Kidney epithelial cell (primary cell): Measurements from ENCODE around the gene THUMPD1. TPM values are rescaled to one million over a fixed set of nuclear protein-coding genes. Genes with fewer than 3 reads are reported as not detected.

Experiments
- DNase-seq: peaks from one replicate; pipeline ENCODE4 v3.0.0-alpha.2; 2010; ENCODE audit warnings: low read depth
- H3K27me3 ChIP-seq: 2 replicates; pipeline ENCODE4 v1.6.0; 2011; ENCODE audit warnings: low read length; ENCODE audit not compliant: control insufficient read depth, insufficient read depth
- H3K36me3 ChIP-seq: 2 replicates; pipeline ENCODE4 v1.5.1; 2011; ENCODE audit warnings: low read length; ENCODE audit not compliant: control insufficient read depth, insufficient read depth
- H3K4me3 ChIP-seq: 2 replicates; pipeline ENCODE4 v1.5.1; 2011; ENCODE audit warnings: low read depth, mild to moderate bottlenecking, control low read depth, low read length
- CTCF ChIP-seq: IDR thresholded peaks from 2 replicates; pipeline ENCODE4 v1.5.1; 2011; ENCODE audit warnings: mild to moderate bottlenecking, moderate library complexity, low read length, control low read depth, inconsistent platforms; ENCODE audit not compliant: insufficient read depth, poor library complexity, severe bottlenecking
- total RNA-seq: library from RNA; depleted of rRNA; stranded (reverse); fragments of >200 nt; gene quantifications from 2 replicates; pipeline ENCODE4 v1.2.3, GENCODE V29; 2015

Gene THUMPD1, protein sequence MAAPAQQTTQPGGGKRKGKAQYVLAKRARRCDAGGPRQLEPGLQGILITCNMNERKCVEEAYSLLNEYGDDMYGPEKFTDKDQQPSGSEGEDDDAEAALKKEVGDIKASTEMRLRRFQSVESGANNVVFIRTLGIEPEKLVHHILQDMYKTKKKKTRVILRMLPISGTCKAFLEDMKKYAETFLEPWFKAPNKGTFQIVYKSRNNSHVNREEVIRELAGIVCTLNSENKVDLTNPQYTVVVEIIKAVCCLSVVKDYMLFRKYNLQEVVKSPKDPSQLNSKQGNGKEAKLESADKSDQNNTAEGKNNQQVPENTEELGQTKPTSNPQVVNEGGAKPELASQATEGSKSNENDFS
- 70.8 and 92.0 TPM in 2 replicates for total RNA-seq

GRCh38 chr16:20741554-20742285 is at the start of gene THUMPD1:
Gene THUMPD1 (minus strand): TSS chr16:20741818. CDS start chr16:20741739, 79 bp downstream.
- H3K27me3 ChIP-seq: no peaks in the 10 kb centered on the region
- DNase-seq: peak; percentile 83
- no peaks in the 10 kb centered on the region for H3K36me3 ChIP-seq
- peak within 1 kb of the TSS; percentile 98 for H3K4me3 ChIP-seq
- TF ChIP-seq CTCF: peak; percentile 22

DNA sequence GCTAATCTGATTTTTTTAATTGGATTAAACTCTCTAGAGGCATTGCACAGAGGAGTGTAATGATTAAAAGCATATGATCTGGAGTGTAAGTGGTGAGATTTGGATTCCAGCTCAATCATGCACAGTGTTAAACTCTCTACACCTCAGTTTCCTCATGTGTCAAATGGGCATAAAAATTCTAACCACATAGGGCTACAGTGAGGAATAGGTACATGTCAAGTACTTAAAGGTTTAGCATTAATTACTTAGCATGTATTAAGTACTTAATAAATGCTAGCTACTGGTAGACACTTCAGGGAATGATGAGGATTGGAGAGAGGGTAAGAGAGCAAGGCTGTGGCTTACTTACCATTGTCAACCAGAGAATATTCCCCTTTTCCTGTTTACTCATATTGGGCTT is 47.5 kb upstream of the THUMPD1 start:
- no peak for DNase-seq
- Histone ChIP-seq H3K27me3 (no peaks in the 10 kb centered on the region), H3K4me3 (no peak overlapping the region), H3K36me3 (no peaks in the 10 kb centered on the region)
- TF ChIP-seq CTCF: no peak

DNA sequence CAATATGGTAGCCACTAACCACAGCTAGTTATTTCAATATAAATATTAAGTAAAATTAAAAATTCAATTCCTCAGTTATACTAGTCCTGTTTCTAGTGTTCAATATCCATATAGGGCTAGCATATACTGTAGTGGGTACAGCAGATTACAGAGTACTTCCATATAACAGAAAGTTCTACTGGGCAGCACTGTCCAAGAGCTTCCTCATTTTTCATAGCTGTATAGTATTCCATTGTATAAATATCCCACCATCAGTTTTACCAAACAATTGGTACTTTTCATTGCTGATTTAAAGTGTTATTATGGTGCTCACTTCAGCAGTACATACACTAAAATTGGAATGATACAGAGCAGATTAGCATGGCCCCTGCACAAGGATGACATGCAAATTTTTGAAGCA is 42.6 kb upstream of the THUMPD1 start:
- H3K36me3 ChIP-seq: no peaks in the 10 kb centered on the region
- no peaks in the 10 kb centered on the region for H3K27me3 ChIP-seq
- no peak for TF ChIP-seq CTCF
- no peak for DNase-seq
- H3K4me3 ChIP-seq: no peak overlapping the region

GRCh38 chr16:20782470-20782869 is 40.9 kb upstream of the THUMPD1 start:
- Histone ChIP-seq H3K27me3 (no peaks in the 10 kb centered on the region), H3K36me3 (no peaks in the 10 kb centered on the region), H3K4me3 (no peak overlapping the region)
- TF ChIP-seq CTCF: no peak
- no peak for DNase-seq

DNA sequence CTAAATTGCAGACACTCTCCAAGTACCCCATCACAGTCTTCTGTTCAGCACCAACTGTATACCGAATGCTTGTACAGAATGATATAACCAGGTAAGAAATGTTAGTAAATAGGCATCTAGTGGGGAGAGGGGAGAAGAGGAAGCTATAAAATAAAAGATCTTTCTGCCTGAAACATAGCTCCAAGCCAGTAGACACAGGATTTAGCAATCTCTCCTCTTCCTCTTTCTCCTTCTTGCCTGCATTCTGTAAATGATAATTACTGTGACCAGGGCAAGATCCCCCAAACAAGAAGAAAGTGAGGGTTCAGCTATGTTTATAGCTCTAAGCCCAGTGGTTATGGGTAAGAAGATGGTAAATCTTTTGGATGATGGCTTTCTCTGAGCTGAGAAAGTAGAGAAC is 40.1 kb upstream of the THUMPD1 start:
- H3K4me3 ChIP-seq: no peak overlapping the region
- no peak for DNase-seq
- TF ChIP-seq CTCF: no peak
- H3K27me3 ChIP-seq: no peaks in the 10 kb centered on the region
- H3K36me3 ChIP-seq: no peaks in the 10 kb centered on the region
